ENCODE data around the gene DENND4A. TPM values are rescaled to one million over a fixed set of nuclear protein-coding genes. Genes with fewer than 3 reads are reported as not detected.

The DENND4A gene
- total and polyA plus RNA-seq, 9 of the 15 experiments (the other 6 are each of a cell fraction or from before 2014, with no cell fraction given) = 6.8 to 32.3 (median 19.9) TPM

DNA sequence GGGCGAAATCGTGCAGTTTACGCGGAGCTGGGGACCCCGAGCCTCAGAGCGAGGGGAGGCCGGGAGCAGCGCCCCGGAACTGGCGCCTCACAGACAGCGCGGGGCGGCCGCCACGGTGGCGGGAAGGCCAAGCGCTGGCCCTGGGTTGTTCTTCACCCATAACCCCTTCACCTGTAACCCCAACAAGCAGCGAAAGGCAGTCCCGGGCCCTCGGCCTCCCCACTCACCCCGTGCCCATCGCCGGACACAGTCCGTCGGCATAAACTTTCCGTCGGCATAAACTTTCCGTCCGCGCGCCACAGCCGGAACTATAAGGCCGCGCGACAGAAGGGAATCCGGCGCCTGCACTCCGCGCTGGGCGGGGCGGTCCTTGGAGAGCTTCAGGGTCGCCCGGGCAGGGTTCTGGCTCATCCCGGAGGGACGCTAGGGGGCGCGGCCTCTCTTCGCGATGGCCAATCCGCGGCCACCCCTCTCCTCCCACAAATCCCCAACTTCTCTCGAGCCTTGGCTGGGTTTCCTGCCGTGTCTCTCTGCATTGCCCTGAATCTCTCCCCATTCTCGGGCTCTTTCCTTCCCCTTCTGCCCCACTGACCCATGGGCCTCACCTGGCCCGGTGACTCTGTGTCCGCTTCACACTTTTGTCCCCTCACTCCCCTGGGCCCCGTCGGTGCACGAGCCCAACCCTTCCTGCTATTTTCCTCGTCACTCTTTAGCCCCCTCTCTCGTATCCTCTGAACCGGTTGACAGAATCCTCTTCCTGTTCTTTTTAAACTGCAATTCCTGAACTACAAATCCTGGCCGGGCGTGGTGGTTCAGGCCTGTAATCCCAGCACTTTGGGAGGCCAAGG is 181.0 kb downstream of the DENND4A start, which contains the start of gene INTS14 (continued):
- TF ChIP-seq, protein P1, sequence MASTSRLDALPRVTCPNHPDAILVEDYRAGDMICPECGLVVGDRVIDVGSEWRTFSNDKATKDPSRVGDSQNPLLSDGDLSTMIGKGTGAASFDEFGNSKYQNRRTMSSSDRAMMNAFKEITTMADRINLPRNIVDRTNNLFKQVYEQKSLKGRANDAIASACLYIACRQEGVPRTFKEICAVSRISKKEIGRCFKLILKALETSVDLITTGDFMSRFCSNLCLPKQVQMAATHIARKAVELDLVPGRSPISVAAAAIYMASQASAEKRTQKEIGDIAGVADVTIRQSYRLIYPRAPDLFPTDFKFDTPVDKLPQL (IDR thresholded peaks at IDR 0.05; ENCODE audit: extremely low read depth, insufficient read length) = no peak
- TF ChIP-seq ZNF354B (CRISPR knock-in tag; IDR thresholded peaks at IDR 0.05) (no peak), NFRKB (IDR thresholded peaks at IDR 0.05; ENCODE audit: low read depth) (peak; percentile 81), RCOR1 (IDR thresholded peaks at IDR 0.05; ENCODE audit: borderline replicate concordance in 1 of 2, low read depth in 2 of 2, low read length in 2 of 2) (peak in 1 of 2 experiments; percentile 86; a peak in 2 of 4 replicates), LCOR (CRISPR knock-in tag; IDR thresholded peaks at IDR 0.05) (peak; percentile 83; the same call in 1 of the 2 replicates), ZNF41 (CRISPR knock-in tag; conservative IDR thresholded peaks at IDR 0.05) (no peak), SMAD4 (CRISPR knock-in tag; conservative IDR thresholded peaks at IDR 0.05) (peak; percentile 82), SIN3B (IDR thresholded peaks at IDR 0.05; ENCODE audit: low read depth) (peak; percentile 95), CREB1 (IDR thresholded peaks at IDR 0.05) (peak; percentile 73), CREB1 (CRISPR knock-in tag; IDR thresholded peaks at IDR 0.05) (peak; percentile 72; the same call in 1 of the 2 replicates), TAF9B (IDR thresholded peaks at IDR 0.05; ENCODE audit: partially characterized antibody) (peak; percentile 94), SMARCC2 (IDR thresholded peaks at IDR 0.05; ENCODE audit: low read depth) (no peak), ZNF12 (CRISPR knock-in tag; IDR thresholded peaks at IDR 0.05) (peak; percentile 28; the same call in 1 of the 2 replicates), BMI1 (IDR thresholded peaks at IDR 0.05; ENCODE audit: low read length) (0 out of 2 replicates have a peak, but pooled peaks have one; percentile 11), HCFC1 (IDR thresholded peaks at IDR 0.05; ENCODE audit: low read depth, low read length) (peak; percentile 89), FOXA3 (CRISPR knock-in tag; conservative IDR thresholded peaks at IDR 0.05 in 1 of 2, IDR thresholded peaks at IDR 0.05 in 1 of 2) (0 out of 4 replicates have a peak, but pooled peaks of 1 of the 2 experiments have one; percentile 44), MEF2A (IDR thresholded peaks at IDR 0.05; ENCODE audit: control insufficient read depth, low read depth, low read length) (peak; percentile 70; the same call in 1 of the 2 replicates), RAD51 (IDR thresholded peaks at IDR 0.05; ENCODE audit: borderline replicate concordance, low read depth) (peak; percentile 15; the same call in 1 of the 2 replicates), FOXJ2 (tag; IDR thresholded peaks at IDR 0.05) (peak; percentile 89), BRD4 (IDR thresholded peaks at IDR 0.05) (0 out of 2 replicates have a peak, but pooled peaks have one; percentile 63), GABPB1 (CRISPR knock-in tag; IDR thresholded peaks at IDR 0.05) (peak; percentile 98)
- TF ChIP-seq, protein P2, sequence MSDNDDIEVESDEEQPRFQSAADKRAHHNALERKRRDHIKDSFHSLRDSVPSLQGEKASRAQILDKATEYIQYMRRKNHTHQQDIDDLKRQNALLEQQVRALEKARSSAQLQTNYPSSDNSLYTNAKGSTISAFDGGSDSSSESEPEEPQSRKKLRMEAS (CRISPR knock-in tag; IDR thresholded peaks at IDR 0.05) = peak; percentile 65; the same call in 1 of the 2 replicates
- TF ChIP-seq, protein P3, sequence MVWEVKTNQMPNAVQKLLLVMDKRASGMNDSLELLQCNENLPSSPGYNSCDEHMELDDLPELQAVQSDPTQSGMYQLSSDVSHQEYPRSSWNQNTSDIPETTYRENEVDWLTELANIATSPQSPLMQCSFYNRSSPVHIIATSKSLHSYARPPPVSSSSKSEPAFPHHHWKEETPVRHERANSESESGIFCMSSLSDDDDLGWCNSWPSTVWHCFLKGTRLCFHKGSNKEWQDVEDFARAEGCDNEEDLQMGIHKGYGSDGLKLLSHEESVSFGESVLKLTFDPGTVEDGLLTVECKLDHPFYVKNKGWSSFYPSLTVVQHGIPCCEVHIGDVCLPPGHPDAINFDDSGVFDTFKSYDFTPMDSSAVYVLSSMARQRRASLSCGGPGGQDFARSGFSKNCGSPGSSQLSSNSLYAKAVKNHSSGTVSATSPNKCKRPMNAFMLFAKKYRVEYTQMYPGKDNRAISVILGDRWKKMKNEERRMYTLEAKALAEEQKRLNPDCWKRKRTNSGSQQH (CRISPR knock-in tag; IDR thresholded peaks at IDR 0.05) = 0 out of 2 replicates have a peak, but pooled peaks have one; percentile 31
